K562 (cell line): Measurements from ENCODE around the gene STON2. TPM values are rescaled to one million over a fixed set of nuclear protein-coding genes. Genes with fewer than 3 reads are reported as not detected.
A peak's percentile ranks its signal among the peaks of the same experiment; 100 is the strongest.

Source experiments
- ARID4B ChIP-seq: sonication (generic); formaldehyde crosslinking; IDR thresholded peaks from 2 replicates; pipeline ENCODE4 v1.8.0; 2022; ENCODE audit warnings: mild to moderate bottlenecking, missing genetic modification reagents
- CBX3 ChIP-seq, 2 experiments: IDR thresholded peaks; 1 replicate in 1 of 2; 2 replicates in 1 of 2; pipeline ENCODE4 v1.6.1; 2012; ENCODE audit warnings: inconsistent platforms in 2 of 2, low read length in 2 of 2, borderline replicate concordance in 1 of 2, control low read depth in 1 of 2
- FIP1L1 ChIP-seq: fragments of 200-400 bp; formaldehyde crosslinking; IDR thresholded peaks from 2 replicates; pipeline ENCODE4 v1.6.1; 2018; ENCODE audit warnings: mild to moderate bottlenecking, low read depth, low read length; ENCODE audit not compliant: poor library complexity, severe bottlenecking
- HNRNPLL ChIP-seq: fragments of 200-400 bp; formaldehyde crosslinking; IDR thresholded peaks from 2 replicates; pipeline ENCODE4 v1.6.1; 2017; ENCODE audit warnings: low read length, low read depth, mild to moderate bottlenecking; ENCODE audit not compliant: poor library complexity, severe bottlenecking
- KDM2B ChIP-seq: fragments of 250-450 bp; sonication (Bioruptor Pico); IDR thresholded peaks from 2 replicates; pipeline ENCODE4 v1.8.0; 2021; ENCODE audit warnings: mild to moderate bottlenecking, moderate library complexity
- KLF10 ChIP-seq: fragments of 250-450 bp; sonication (Bioruptor Pico); IDR thresholded peaks from 2 replicates; pipeline ENCODE4 v1.6.1; 2021; ENCODE audit warnings: matching md5 sums
- KLF13 ChIP-seq: fragments of 450-650 bp; IDR thresholded peaks from 2 replicates; pipeline ENCODE4 v1.6.1; 2016; ENCODE audit warnings: missing genetic modification characterization, low read depth, mild to moderate bottlenecking, missing compliant biosample characterization, moderate library complexity, borderline replicate concordance
- MCM5 ChIP-seq: fragments of 450-650 bp; IDR thresholded peaks from 2 replicates; pipeline ENCODE4 v1.6.1; 2016; ENCODE audit warnings: low read depth
- NEUROD1 ChIP-seq: fragments of 150-350 bp; IDR thresholded peaks from 2 replicates; pipeline ENCODE4 v1.6.1; 2014; ENCODE audit warnings: borderline replicate concordance, low read length, low read depth; ENCODE audit not compliant: partially characterized antibody
- POLR2B ChIP-seq: fragments of 450-650 bp; IDR thresholded peaks from 2 replicates; pipeline ENCODE4 v1.6.1; 2018; ENCODE audit warnings: low read depth; ENCODE audit not compliant: partially characterized antibody
- RBFOX2 ChIP-seq: fragments of 200-400 bp; formaldehyde crosslinking; IDR thresholded peaks from 2 replicates; pipeline ENCODE4 v1.6.1; 2017; ENCODE audit warnings: low read depth, mild to moderate bottlenecking, low read length, moderate library complexity
- TGIF2 ChIP-seq: sonication (generic); formaldehyde crosslinking; IDR thresholded peaks from 2 replicates; pipeline ENCODE4 v1.8.1; 2022; ENCODE audit warnings: mild to moderate bottlenecking, missing genetic modification reagents, moderate library complexity
- ZZZ3 ChIP-seq: fragments of 450-650 bp; IDR thresholded peaks from 2 replicates; pipeline ENCODE4 v1.6.1; 2016; ENCODE audit warnings: antibody characterized with exemption, mild to moderate bottlenecking, moderate library complexity
- polyA plus RNA-seq, 8 experiments: library from polyadenylated mRNA; depleted of rRNA in 4 of 8; stranded (reverse) in 5 of 8; unstranded in 3 of 8; fragments of >200 nt; fragmentation: Nextera tagmentation in 2 of 8; fragmentation: Illumina TruSeq in 1 of 8; extraction: Ambion mirVana in 2 of 8; extraction: Trizol in 1 of 8; gene quantifications; 2 replicates each; pipeline versions ENCODE4 v1.2.1 to v1.2.3, GENCODE V29; 2011 to 2014; ENCODE audit warnings: inconsistent platforms in 1 of 8, missing spikeins in 1 of 8
- total RNA-seq, 7 experiments: library from RNA; depleted of rRNA in 6 of 7; stranded (reverse); fragments of >200 nt in 6 of 7; fragmentation: Illumina TruSeq in 2 of 7; extraction: Trizol in 2 of 7; gene quantifications; 2 replicates each; pipeline versions ENCODE4 v1.2.1 to v1.2.3, GENCODE V29; 2011 to 2021; ENCODE audit warnings: low replicate concordance in 1 of 7
- TF ChIP-seq, protein P1 (sequence below): sonication (generic); formaldehyde crosslinking; IDR thresholded peaks from 2 replicates; pipeline ENCODE4 v1.8.0; 2023; ENCODE audit warnings: mild to moderate bottlenecking, missing genetic modification reagents
- TF ChIP-seq, protein P2 (sequence below), 2 experiments: fragments of 450-650 bp in 1 of 2; sonication (generic) in 1 of 2; formaldehyde crosslinking; conservative IDR thresholded peaks; 2 replicates each; pipeline versions ENCODE4 v1.4.0 to v1.8.1; 2020 to 2022; ENCODE audit warnings: mild to moderate bottlenecking in 1 of 2, missing genetic modification reagents in 1 of 2

The STON2 gene
- total and polyA plus RNA-seq, 9 of the 15 experiments (the other 6 are each of a cell fraction or from before 2014, with no cell fraction given), result 7.8 to 99.3 (median 53.5) TPM

- TF ChIP-seq MCM5, result no peak
- TF ChIP-seq HNRNPLL, result peak; percentile 29
- TF ChIP-seq, protein P1, sequence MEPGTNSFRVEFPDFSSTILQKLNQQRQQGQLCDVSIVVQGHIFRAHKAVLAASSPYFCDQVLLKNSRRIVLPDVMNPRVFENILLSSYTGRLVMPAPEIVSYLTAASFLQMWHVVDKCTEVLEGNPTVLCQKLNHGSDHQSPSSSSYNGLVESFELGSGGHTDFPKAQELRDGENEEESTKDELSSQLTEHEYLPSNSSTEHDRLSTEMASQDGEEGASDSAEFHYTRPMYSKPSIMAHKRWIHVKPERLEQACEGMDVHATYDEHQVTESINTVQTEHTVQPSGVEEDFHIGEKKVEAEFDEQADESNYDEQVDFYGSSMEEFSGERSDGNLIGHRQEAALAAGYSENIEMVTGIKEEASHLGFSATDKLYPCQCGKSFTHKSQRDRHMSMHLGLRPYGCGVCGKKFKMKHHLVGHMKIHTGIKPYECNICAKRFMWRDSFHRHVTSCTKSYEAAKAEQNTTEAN (CRISPR knock-in tag), result no peak
- TF ChIP-seq FIP1L1, result peak; percentile 66
- peak; percentile 36 for TF ChIP-seq NEUROD1
- TF ChIP-seq KLF10 (CRISPR knock-in tag), result no peak
- TF ChIP-seq KDM2B, result no peak
- peak; percentile 69 for TF ChIP-seq POLR2B
- TF ChIP-seq, protein P2, sequence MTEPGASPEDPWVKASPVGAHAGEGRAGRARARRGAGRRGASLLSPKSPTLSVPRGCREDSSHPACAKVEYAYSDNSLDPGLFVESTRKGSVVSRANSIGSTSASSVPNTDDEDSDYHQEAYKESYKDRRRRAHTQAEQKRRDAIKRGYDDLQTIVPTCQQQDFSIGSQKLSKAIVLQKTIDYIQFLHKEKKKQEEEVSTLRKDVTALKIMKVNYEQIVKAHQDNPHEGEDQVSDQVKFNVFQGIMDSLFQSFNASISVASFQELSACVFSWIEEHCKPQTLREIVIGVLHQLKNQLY (CRISPR knock-in tag; conservative IDR thresholded peaks at IDR 0.05), result no peak
- peak; percentile 74 for TF ChIP-seq ARID4B
- peak in 1 of 2 experiments; percentile 60; a peak in 1 of 3 replicates for TF ChIP-seq CBX3 (IDR thresholded peaks at IDR 0.05; ENCODE audit: borderline replicate concordance in 1 of 2, low read length in 2 of 2)
- TF ChIP-seq KLF13, result no peak
- TF ChIP-seq ZZZ3, result no peak
- TF ChIP-seq TGIF2, result no peak
- TF ChIP-seq RBFOX2, result peak; percentile 91
Observed at GRCh38 chr14:81220830-81221578, 179.1 kb downstream of the STON2 start, which contains the start of gene GTF2A1 (continued).
